ENCODE data around the gene PRKAR1B.
"Not testable (repeated sequence)": the region's sequence is repeated elsewhere in the genome, so short reads cannot be mapped to it uniquely, and the experiment has no call there.

PRKAR1B gene

GRCh38 chr7:551615-551970 lies 175.5 kb downstream of the PRKAR1B start:
- DNase-seq, result not testable (repeated sequence)

GRCh38 chr7:550881-551614 lies 176.0 kb downstream of the PRKAR1B start:
- no peak for DNase-seq

GRCh38 chr7:549891-550625 lies 177.0 kb downstream of the PRKAR1B start:
- no peak for DNase-seq

- DNase-seq, result no peak
Observed at GRCh38 chr7:549066-549890, 177.8 kb downstream of the PRKAR1B start.

GRCh38 chr7:548401-548800 lies 178.7 kb downstream of the PRKAR1B start:
- no peak for DNase-seq

GRCh38 chr7:545470-545869 lies 181.6 kb downstream of the PRKAR1B start:
- DNase-seq, result no peak

GRCh38 chr7:544338-545221 lies 182.5 kb downstream of the PRKAR1B start:
- DNase-seq, result no peak

- no peak for DNase-seq
Observed at GRCh38 chr7:543501-544337, 183.4 kb downstream of the PRKAR1B start.

GRCh38 chr7:542713-543500 lies 184.2 kb downstream of the PRKAR1B start:
- DNase-seq, result no peak

GRCh38 chr7:542131-542712 lies 184.9 kb downstream of the PRKAR1B start:
- no peak for DNase-seq

- DNase-seq, result no peak
Observed at GRCh38 chr7:541661-542060, 185.4 kb downstream of the PRKAR1B start.

GRCh38 chr7:540997-541396 lies 186.1 kb downstream of the PRKAR1B start:
- DNase-seq, result no peak

GRCh38 chr7:540579-540978 lies 186.5 kb downstream of the PRKAR1B start:
- no peak for DNase-seq

GRCh38 chr7:539731-540411 lies 187.2 kb downstream of the PRKAR1B start:
- DNase-seq, result no peak

GRCh38 chr7:538764-539685 lies 188.1 kb downstream of the PRKAR1B start:
- no peak for DNase-seq

GRCh38 chr7:537911-538634 lies 189.0 kb downstream of the PRKAR1B start:
- DNase-seq, result no peak

GRCh38 chr7:536231-536630 lies 190.8 kb downstream of the PRKAR1B start:
- DNase-seq, result no peak

GRCh38 chr7:534959-535358 lies 192.1 kb downstream of the PRKAR1B start:
- no peak for DNase-seq

Measured in activated naive CD4-positive, alpha-beta T cell (primary cell).